ENCODE data around the gene GADD45B.
A peak's percentile ranks its signal among the peaks of the same experiment; 100 is the strongest.
"Not testable (repeated sequence)": the region's sequence is repeated elsewhere in the genome, so short reads cannot be mapped to it uniquely, and the experiment has no call there.

GADD45B gene

DNA sequence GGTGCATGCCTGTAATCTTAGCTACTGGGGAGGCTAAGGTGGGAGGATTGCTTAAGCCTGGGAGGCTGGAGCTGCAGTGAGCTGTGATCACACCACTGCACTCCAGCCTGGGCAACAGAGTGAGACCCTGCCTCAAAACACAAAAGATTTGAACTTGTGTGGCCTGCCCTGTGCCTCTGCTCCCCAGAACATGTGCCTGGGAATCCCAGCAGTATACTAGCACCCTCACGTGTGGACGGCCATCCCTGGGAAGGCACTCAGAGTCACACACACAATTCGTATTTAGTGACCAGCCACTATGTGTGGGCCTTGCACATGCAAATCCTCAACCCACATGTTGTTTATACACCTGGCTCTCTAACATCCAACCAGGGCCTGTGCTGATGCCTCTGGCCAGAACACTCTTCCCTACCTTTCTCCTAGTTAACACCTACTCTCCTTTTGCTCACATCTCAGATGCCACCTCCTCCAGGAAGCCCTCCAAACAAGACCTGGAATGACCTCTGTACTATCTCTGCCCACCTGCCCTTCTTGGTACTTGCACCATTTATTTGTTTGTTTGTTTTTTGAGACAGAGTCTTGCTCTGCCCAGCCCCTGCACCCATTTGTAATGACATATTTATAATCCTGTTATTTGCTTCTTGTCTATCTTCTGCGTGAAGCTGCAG, 7.7 kb downstream of the GADD45B start:
- DNase-seq (ENCODE audit: low read depth) = no peak
- H3K4me3 ChIP-seq (ENCODE audit: low read depth, low read length) = no peak overlapping the region

- H3K4me3 ChIP-seq (ENCODE audit: low read depth, low read length) = no peak overlapping the region
- no peak for DNase-seq (ENCODE audit: low read depth)
Measured at GRCh38 chr19:2484178-2484937, 8.4 kb downstream of the GADD45B start.

DNA sequence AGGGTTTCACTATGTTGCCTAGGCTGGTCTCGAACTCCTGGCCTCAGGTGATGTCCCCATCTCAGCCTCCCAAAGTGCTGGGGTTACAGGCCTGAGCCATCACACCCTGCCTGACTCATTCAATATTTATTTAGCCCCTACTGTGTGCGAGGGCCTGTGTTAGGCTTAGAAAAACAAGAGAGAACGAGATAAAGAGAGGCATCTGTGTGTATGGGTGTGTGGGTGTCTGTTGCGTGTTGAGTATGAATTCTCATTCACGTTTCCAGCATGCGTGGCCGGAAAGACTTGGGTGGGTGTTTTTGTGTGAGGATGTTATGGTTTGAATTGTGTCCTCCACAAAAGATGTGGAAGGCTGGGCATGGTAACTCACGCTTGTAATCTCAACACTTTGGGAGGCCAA, 9.5 kb downstream of the GADD45B start:
- H3K4me3 ChIP-seq (ENCODE audit: low read depth, low read length) = no peak overlapping the region
- no peak for DNase-seq (ENCODE audit: low read depth)

- H3K4me3 ChIP-seq (ENCODE audit: low read depth, low read length) = no peak overlapping the region
- no peak for DNase-seq (ENCODE audit: low read depth)
Measured at GRCh38 chr19:2487090-2487489, 11.2 kb downstream of the GADD45B start.

- H3K4me3 ChIP-seq (ENCODE audit: low read depth, low read length) = no peak overlapping the region
- no peak for DNase-seq (ENCODE audit: low read depth)
Measured at GRCh38 chr19:2487842-2488241, 11.9 kb downstream of the GADD45B start.

DNA sequence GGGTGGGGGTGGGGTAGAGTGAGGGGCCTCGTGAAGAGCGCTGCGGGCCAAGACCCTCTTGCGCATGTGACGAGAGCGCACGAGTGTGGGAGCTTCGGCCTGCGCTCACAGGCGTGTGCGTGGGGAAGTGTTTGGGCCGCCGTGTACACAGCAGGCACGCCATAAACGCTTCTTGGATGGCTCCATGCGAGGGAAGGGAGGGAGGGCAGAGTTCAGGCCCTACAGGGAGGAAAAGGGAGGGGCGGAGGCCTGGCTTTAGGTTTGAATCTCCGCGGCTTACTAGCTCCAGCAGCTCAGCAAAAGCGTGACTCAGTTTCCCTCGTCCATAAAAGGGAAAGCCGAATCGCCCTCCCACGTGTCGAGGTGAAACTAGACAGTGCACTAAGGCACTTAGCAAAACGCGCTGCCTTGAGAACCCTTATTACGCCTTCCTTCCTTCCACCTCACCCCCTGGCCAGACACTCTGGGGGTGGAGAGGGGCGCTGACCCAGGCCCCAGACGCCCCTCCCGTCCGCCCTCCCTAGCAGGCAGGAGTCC, 12.5 kb downstream of the GADD45B start:
- H3K4me3 ChIP-seq (ENCODE audit: low read depth, low read length) = peak overlapping the region; percentile 33
- no peak for DNase-seq (ENCODE audit: low read depth)

- DNase-seq (ENCODE audit: low read depth) = no peak
Measured at GRCh38 chr19:2488942-2489731, 13.2 kb downstream of the GADD45B start.

GRCh38 chr19:2490659-2491058, 14.7 kb downstream of the GADD45B start:
- H3K4me3 ChIP-seq (ENCODE audit: low read depth, low read length) = no peak overlapping the region
- no peak for DNase-seq (ENCODE audit: low read depth)

More at GRCh38 chr19:2488942-2489731, 13.2 kb downstream of the GADD45B start:
- peak overlapping the region; percentile 33 for H3K4me3 ChIP-seq (ENCODE audit: low read depth, low read length)

DNA sequence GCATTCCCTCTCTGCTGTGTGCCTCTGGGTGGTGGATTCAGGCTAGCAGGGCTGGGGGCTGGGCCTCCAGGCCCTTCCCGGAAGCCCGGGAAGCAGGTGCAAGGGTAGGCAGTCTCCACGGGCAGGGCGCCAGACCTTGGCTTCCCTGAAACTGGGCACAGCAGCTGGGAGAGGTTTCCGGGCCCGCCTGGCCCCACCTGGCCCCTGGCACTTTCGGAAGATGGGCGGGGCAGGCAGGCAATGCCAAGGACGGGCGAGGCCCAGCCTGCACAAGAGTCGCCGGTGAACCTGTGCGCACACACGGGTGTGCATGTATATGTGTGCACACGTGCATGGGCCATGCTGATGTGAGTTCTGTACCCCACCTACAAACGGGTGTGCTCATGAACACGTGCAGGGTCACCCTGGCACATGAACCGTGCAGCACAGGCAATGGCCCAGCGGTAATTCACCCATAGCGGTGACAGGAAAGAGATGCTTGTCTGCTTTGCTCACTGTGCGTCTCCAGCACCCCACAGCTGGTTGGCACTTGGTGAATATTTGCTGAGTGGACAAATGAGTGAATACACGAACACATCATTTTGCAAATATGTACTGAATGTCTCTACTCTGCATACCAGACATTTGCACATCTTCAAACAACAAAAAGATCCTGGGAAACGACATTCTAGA, 15.3 kb downstream of the GADD45B start:
- no peak overlapping the region for H3K4me3 ChIP-seq (ENCODE audit: low read depth, low read length)
- DNase-seq (ENCODE audit: low read depth) = peak; percentile 85

DNA sequence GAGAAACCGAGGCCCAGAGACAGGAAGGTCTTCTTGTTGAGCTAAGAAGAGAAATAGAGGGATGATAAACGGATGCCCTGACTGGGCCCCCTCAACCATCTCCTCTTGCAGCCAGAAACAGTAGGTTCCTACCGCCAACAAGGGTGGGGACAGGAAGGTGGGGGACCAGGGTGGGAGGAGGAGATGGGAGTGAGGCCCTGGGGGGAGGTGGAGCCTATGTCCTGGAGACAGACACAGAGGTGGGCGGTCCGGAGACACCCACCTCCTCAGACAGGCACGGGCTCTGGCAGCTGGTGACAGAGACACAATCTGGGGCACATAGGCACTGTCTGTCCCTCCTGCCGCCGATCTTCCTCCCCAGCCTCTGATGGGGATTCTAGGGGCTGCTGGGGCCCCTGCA, 16.9 kb downstream of the GADD45B start:
- H3K4me3 ChIP-seq (ENCODE audit: low read depth, low read length) = no peak overlapping the region

GRCh38 chr19:2493448-2493847, 17.5 kb downstream of the GADD45B start:
- DNase-seq (ENCODE audit: low read depth) = not testable (repeated sequence)

More for the DNA sequence above, 16.9 kb downstream of the GADD45B start:
- no peak for DNase-seq (ENCODE audit: low read depth)

GRCh38 chr19:2494084-2494446, 18.1 kb downstream of the GADD45B start:
- peak; percentile 66 for DNase-seq (ENCODE audit: low read depth)
- peak overlapping the region; percentile 54 for H3K4me3 ChIP-seq (ENCODE audit: low read depth, low read length)

More at GRCh38 chr19:2493448-2493847, 17.5 kb downstream of the GADD45B start:
- H3K4me3 ChIP-seq (ENCODE audit: low read depth, low read length) = not testable (repeated sequence)

DNA sequence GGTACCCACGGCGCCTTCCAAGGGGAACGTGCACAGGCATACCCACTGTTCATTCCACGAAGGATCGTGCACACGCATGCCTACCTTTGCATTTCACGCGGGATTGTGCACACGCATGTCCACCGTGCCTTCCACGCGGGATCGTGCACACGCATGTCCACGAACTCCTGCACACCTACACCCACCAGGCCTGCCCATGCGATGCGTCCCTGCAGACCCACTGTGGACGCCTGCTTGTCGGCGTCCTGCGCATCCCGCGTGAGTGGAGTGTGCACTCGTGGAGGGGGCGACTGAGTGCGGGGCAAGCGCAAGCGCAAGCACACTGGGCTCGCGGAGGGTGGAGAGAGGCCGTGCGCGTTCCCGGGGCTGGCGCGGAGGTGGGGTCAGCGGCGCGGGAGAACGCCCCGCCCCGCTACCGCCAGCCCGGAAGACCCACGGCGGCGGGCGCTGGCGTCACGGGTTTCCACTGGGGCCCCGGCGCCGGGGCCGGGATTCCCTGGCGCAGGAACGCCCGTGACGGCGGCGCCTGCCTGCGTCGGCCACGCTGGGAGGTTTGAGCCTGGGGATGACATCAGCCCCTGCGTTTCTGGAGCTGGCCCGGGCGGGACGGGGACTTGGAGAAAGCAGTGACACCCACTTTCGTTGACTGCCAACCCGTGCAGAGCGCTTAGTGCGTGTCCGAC, 18.7 kb downstream of the GADD45B start:
- H3K4me3 ChIP-seq (ENCODE audit: low read depth, low read length) = peak overlapping the region; percentile 54
- peak; percentile 64 for DNase-seq (ENCODE audit: low read depth)

GRCh38 chr19:2495130-2495641, 19.3 kb downstream of the GADD45B start:
- peak overlapping the region; percentile 54 for H3K4me3 ChIP-seq (ENCODE audit: low read depth, low read length)
- DNase-seq (ENCODE audit: low read depth) = no peak

DNA sequence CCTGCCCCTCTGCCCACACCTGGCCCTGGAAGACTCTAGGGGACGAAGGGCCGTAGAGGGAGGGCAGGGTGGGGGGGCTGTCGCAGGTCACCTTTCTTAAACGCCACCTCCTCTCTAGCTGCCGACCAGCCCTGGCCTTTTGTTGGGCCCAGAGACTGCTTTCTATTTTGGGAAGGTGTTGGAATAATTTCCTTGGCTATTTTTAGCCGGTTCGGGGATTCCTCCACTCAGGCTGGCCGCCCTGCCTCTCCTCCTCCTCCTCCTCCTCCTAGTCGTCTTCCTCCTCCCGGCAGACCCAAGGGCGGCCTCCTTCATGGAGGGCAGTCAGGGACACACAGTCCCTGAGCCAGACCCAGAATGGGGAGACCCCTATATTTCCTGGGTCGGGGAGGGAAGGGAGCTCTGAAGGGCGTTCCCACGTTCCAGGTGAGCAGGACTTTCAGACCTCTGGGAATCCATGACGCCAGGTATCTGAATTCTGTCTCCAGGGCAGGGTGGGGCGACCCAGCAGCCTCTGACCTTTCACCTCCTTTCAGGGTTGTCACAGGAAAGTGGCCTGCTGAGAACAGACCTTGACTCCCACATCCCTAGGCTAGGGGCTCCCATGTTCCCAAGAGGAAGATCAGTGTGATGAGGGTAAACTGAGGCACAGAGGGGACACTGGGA, 19.9 kb downstream of the GADD45B start:
- no peak overlapping the region for H3K4me3 ChIP-seq (ENCODE audit: low read depth, low read length)
- DNase-seq (ENCODE audit: low read depth) = no peak

- DNase-seq (ENCODE audit: low read depth) = no peak
- no peak overlapping the region for H3K4me3 ChIP-seq (ENCODE audit: low read depth, low read length)
Measured at GRCh38 chr19:2497186-2497585, 21.3 kb downstream of the GADD45B start.

DNA sequence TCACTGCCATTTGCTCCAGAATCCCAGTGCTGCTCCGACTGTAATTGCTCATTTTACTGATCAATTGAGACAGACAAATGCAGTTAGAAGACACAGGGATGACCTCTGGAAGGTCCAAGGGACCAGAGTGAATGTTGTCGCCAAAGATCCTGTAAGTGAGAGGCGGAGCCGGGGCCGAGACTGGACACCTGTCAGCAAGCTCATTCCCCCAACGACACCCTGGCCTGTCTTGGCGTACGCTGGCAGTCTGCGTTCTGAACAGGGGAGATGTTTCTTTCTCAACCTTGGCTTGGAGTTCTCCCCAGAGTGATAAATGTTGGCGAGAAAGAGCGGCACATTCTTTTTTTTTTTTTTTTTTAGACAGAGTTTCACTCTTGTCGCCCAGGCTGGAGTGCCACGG, 24.2 kb downstream of the GADD45B start:
- H3K4me3 ChIP-seq (ENCODE audit: low read depth, low read length) = no peak overlapping the region
- no peak for DNase-seq (ENCODE audit: low read depth)

DNA sequence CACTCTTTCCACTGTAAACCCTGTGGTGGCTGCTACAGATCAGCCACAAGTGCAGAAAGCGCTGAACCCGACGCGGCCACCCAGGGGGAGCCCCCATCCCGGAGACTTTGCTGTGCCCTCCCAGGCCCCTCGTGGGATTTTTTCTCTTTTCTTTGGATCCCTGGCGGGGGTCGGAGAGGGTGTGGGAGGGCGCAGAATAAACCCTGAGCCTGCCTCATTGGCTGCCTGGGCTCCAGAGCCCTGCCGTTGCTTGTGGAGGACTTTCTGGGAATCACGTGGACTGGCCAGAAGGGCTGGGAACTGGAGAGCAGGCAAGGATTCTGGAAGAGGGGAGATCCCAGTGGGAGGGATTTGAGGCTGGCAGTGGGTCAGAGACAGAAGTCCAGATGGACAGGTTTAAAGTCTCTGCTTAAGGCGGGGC, 24.9 kb downstream of the GADD45B start:
- no peak for DNase-seq (ENCODE audit: low read depth)
- H3K4me3 ChIP-seq (ENCODE audit: low read depth, low read length) = no peak overlapping the region

Measured in skeletal muscle cell (primary cell).